ENCODE results near the gene DFFB.

The DFFB gene

DNA sequence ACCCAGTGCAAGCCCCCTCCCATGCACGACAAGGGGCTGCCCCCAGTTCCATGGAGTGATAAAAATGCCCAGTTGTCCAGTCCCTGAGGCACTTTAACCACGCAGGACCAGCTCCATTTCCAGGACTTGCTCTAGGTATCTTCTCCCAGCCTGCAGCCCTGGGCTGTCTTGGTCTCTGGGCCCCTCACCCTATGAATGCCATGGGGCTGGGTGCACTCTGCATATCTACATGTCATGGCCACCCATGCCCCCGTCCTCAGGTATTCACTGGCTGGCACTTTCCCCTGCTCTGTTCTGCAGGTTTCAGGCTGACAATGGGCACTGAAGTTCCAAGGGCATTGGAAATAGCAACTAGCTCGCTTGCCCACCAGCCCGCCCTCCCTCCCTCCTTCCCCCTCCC is 62.4 kb downstream of the DFFB start:
- Mint-ChIP-seq H3K4me1 (no peaks in the 10 kb centered on the region), H3K4me3 (no peak overlapping the region), H3K9me3 (peaks cover 0 to 3% of the 10 kb centered on the region in 2 donors), H3K27me3 (no peaks in the 10 kb centered on the region), H3K27ac (no peak overlapping the region), H3K36me3 (no peaks in the 10 kb centered on the region)
- ATAC-seq (replicated peaks) (no peak), DNase-seq (no peak)

DNA sequence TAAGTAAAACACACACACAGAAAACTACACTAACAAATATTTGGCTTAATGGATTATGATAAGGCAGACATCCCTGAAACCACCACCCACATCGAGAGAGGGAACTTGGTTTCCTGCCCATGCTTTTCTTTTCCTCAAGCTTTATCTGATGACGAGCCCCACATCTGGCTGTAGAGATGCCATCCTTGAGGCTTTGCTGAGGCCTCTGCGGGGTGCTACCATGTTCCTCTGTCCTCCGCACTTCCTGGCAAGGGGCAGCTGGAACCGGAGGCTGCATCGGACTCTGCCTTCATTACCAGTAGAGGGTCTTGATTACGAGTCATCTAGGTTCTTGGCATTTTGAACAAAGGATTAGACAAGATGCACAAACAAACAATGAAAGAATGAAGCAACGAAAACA is 64.5 kb downstream of the DFFB start:
- no peaks in the 10 kb centered on the region for H3K4me1 Mint-ChIP-seq
- H3K27me3 Mint-ChIP-seq, result peaks cover 0 to 12% of the 10 kb centered on the region in 2 donors
- DNase-seq, result no peak
- no peak for ATAC-seq (replicated peaks)
- H3K9me3 Mint-ChIP-seq, result peaks cover 0 to 3% of the 10 kb centered on the region in 2 donors
- no peaks in the 10 kb centered on the region for H3K36me3 Mint-ChIP-seq
- H3K4me3 Mint-ChIP-seq, result no peak overlapping the region
- peak overlapping the region; percentile 33 for H3K27ac Mint-ChIP-seq

DNA sequence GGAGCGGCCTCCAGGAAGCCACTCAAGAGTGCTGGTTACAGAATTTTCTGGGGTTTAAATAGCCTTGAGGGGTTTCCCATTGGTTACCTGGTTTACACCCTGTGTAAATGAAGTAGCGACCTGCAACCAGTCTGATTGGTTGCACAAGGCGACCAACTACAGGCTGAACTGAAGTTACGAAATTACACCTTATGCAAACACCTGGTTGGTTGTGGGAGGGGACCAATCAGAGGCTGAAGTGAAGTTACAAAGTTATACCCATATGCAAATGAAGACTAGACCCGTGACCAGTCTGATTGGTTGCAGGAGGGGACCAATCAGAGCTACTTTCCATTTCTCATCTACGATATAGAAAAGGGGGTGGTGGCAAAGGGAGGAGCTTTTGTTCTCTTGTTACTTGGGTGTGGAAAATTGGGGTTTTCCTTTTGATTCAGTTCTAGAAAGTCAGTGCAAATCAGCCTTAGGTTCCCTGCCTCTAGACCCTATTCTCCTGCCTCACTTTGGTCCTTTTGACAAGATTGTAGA is 65.0 kb downstream of the DFFB start:
- DNase-seq, result no peak
- Mint-ChIP-seq H3K4me1 (no peaks in the 10 kb centered on the region), H3K27me3 (peaks cover 0 to 17% of the 10 kb centered on the region in 2 donors), H3K4me3 (no peak overlapping the region), H3K36me3 (no peaks in the 10 kb centered on the region), H3K9me3 (peaks cover 0 to 3% of the 10 kb centered on the region in 2 donors), H3K27ac (no peak overlapping the region)
- peak in 1 of 2 donors; percentile 67 for ATAC-seq (replicated peaks)

DNA sequence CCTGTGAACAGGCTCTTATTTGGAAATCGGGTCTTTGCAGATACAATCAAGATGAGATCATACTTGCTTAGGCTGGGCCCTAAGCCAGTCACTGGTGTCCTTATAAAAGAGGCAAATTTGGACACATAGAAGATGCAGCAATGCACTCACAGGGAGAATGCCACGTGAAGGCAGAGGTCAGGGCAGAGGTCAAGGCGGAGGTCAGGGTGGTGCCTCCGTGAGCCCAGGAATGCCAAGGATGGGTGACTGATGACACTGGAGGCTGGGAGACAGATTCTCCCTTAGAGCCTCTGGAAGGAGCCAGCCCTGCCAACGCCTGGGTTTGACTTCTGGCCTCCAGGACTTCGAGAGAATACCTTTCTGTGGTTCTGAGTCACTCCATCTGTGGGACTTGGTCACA is 65.6 kb downstream of the DFFB start:
- no peak for DNase-seq
- Mint-ChIP-seq H3K4me3 (no peak overlapping the region), H3K9me3 (peaks cover 0 to 3% of the 10 kb centered on the region in 2 donors), H3K27ac (no peak overlapping the region), H3K4me1 (no peaks in the 10 kb centered on the region), H3K36me3 (no peaks in the 10 kb centered on the region), H3K27me3 (peaks cover 0 to 19% of the 10 kb centered on the region in 2 donors)
- ATAC-seq (replicated peaks), result peak in 1 of 2 donors; percentile 27

DNA sequence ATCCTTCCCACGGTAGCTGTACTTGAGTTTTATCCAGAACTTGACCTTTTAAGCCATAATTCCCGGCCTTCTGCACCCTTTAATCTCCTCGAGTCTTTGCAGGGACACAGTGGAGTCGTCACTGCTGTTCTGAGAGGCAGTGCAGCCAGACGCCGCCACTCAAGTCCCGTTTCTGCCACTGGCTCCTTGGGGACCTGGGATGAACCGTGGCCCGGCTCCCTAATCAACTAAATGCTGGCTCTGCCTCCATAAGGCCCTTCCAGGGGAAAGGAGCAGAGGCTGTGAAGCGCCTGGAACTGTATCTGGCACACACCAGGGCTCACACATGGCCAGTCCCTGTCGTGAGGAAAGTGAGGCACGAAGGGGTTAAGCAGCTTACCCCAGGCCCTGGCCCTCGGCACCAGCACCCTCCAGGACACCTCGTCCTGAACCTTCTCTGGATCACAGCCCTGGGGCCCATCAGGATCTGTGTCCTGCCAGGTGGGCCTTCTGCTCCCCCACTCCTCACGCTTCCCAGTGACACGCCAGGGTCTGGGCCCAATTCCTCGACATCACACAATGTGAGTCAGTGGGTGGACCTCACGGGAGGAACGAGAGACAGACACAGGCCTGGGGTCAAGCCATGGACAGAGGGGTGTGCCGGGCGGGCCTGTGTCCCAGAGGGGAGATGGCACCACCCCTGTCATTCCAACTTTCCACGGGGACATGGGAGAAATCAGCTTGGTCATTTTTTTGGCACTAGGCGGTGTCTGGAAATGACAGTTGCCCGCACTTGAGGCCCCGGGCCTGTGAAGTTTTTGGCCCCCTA is 66.3 kb downstream of the DFFB start:
- no peaks in the 10 kb centered on the region for H3K4me1 Mint-ChIP-seq
- no peak overlapping the region for H3K4me3 Mint-ChIP-seq
- peaks cover 0 to 2% of the 10 kb centered on the region in 2 donors for H3K9me3 Mint-ChIP-seq
- no peaks in the 10 kb centered on the region for H3K36me3 Mint-ChIP-seq
- ATAC-seq (replicated peaks) (no peak), DNase-seq (no peak)
- no peak overlapping the region for H3K27ac Mint-ChIP-seq
- peaks cover 0 to 19% of the 10 kb centered on the region in 2 donors for H3K27me3 Mint-ChIP-seq

DNA sequence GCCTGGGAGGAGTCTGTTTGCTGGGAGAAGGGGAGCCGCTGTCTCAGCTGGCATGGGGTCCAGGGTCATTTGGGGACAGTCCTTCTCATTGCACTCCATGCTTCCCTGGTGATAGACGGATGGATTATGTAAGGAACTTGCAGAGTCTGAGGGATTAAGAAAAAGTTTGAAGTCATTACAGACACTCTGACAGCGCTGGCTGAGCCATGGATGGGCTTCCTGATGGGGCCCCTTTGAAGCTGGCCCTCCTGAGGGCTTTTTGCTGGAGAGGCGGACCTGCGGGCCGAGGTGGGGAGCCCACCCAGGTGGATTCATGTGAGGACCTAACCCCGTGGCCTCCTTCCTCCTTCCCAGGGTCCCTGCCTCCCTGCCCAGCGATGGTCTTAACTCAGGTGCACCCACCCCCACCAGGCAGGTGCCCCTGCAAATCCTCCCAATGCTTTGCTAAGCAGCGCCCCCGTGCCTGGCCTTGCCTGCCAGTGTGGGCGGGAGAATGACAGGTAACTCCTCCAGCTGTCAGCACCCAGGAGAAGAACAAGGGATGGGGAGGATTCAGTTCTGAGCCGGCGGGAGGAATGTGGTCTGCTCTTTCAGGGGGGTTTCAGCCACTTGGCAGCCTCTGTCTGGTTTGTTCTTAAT is 67.0 kb downstream of the DFFB start:
- Mint-ChIP-seq H3K27me3 (peaks cover 4 to 19% of the 10 kb centered on the region in 2 donors), H3K4me3 (no peak overlapping the region), H3K9me3 (peaks cover 3 to 4% of the 10 kb centered on the region in 2 donors), H3K4me1 (peaks cover 0 to 3% of the 10 kb centered on the region in 2 donors), H3K27ac (no peak overlapping the region), H3K36me3 (no peaks in the 10 kb centered on the region)
- no peak for DNase-seq
- no peak for ATAC-seq (replicated peaks)

DNA sequence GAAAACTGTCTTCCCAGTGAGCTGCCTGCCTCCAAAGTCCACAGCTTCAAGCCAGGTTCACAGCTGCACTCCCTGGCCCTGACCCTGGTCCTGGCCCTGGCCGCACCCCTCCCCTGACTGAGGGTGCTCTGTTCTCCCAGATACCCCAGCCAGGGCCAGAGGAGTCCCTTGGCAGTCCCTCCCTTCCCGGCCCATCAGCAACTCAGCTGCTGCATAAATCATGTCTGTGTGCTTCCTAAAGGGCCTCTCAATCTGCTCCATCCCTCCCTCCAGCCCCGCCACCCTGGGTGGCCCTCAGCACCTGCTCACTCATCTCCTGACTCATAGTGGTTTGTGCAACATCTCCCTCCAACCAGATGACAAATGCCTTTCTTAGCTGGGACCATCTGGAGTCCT is 67.5 kb downstream of the DFFB start:
- DNase-seq, result no peak
- Mint-ChIP-seq H3K4me3 (no peak overlapping the region), H3K27me3 (peaks cover 6 to 19% of the 10 kb centered on the region in 2 donors), H3K4me1 (peaks cover 0 to 6% of the 10 kb centered on the region in 2 donors), H3K9me3 (peaks cover 6% of the 10 kb centered on the region in 2 donors), H3K27ac (no peak overlapping the region), H3K36me3 (no peaks in the 10 kb centered on the region)
- no peak for ATAC-seq (replicated peaks)

DNA sequence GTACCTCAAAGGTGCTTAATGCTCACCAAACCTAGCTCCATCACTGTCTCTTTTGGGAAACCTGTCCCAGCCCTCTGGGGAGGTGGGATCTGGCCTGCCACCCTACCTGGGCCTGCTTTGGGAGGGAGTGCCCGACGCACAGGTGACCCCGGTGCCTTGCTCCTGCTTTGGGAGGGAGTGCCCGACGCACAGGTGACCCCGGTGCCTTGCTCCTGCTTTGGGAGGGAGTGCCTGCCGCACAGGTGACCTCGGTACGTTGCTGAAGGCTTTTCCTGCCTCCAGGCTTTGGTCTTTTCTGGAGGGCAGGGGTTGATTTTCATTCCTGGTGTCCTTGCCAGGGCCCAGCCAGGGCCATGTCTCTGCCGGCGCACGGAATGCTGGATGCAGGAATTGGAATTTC is 68.0 kb downstream of the DFFB start:
- Mint-ChIP-seq H3K36me3 (no peaks in the 10 kb centered on the region), H3K4me3 (no peak overlapping the region), H3K27me3 (peaks cover 10 to 19% of the 10 kb centered on the region in 2 donors), H3K9me3 (peaks cover 8 to 10% of the 10 kb centered on the region in 2 donors), H3K27ac (no peak overlapping the region), H3K4me1 (peaks cover 0 to 9% of the 10 kb centered on the region in 2 donors)
- DNase-seq (no peak), ATAC-seq (replicated peaks) (no peak)

DNA sequence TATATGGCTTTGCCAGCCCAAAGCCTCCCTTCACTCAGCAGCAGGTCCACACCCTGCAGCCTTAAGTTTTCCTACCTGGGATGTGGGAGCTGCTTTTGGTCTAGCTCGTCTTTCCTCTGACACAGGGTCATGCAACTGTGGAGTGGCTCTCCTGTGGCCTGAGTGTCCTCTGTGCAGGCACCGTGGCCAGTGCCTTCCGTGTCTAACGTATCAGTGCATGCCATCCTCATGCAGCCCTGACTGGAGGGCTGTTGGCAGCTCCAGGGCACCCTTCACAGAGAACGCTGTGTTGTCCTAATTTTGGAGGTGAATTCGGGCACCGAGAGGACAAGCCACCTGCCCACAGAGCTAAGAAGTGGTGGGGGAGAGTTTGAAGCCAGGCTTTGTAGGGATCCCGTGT is 68.5 kb downstream of the DFFB start:
- H3K4me1 Mint-ChIP-seq, result peaks cover 0 to 11% of the 10 kb centered on the region in 2 donors
- DNase-seq (no peak), ATAC-seq (replicated peaks) (no peak)
- H3K27ac Mint-ChIP-seq, result no peak overlapping the region
- H3K27me3 Mint-ChIP-seq, result peaks cover 11 to 19% of the 10 kb centered on the region in 2 donors
- no peak overlapping the region for H3K4me3 Mint-ChIP-seq
- no peaks in the 10 kb centered on the region for H3K36me3 Mint-ChIP-seq
- peaks cover 11 to 13% of the 10 kb centered on the region in 2 donors for H3K9me3 Mint-ChIP-seq

DNA sequence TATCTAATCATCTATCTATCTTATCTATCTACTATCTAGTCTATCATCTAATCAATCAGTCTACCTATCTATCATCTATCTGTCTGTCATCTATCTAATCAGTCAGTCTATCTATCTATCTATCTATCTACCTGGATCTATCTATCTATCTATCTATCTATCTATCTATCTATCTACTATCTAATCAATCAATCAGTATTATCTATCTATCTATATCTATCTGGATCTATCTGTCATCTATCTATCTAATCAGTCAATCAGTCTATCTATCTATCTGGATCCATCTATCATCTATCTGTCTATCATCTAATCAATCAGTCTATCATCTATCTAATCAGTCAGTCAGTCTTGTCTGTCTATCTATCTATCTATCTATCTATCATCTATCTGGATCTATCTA is 69.7 kb downstream of the DFFB start:
- Mint-ChIP-seq H3K36me3 (no peaks in the 10 kb centered on the region), H3K4me3 (no peak overlapping the region), H3K4me1 (peaks cover 0 to 11% of the 10 kb centered on the region in 2 donors), H3K9me3 (peaks cover 11 to 13% of the 10 kb centered on the region in 2 donors), H3K27me3 (peaks cover 11 to 19% of the 10 kb centered on the region in 2 donors), H3K27ac (no peak overlapping the region)
- DNase-seq, result no peak
- ATAC-seq (replicated peaks), result no peak

DNA sequence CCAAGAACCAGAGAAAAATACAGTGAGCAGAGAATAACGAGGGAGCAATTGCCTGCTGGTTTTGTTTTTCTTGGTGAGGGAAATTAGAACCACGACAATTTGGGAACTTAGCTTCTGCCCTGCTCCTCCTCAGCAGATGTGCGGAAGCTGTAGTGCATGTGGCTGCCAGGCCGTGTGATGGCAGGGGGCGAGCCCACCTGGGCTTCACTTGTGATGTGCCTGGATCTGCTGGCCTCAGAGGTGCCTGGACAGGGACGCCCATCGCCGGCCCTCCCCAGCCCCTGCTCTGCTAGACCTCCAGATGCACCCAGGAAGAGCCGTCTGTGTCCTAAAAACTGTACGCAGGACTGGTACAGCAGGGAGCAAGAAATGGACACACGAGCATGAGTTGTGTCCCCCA is 71.3 kb downstream of the DFFB start:
- ATAC-seq (replicated peaks) (no peak), DNase-seq (no peak)
- no peaks in the 10 kb centered on the region for H3K36me3 Mint-ChIP-seq
- no peak overlapping the region for H3K4me3 Mint-ChIP-seq
- H3K9me3 Mint-ChIP-seq, result peaks cover 9 to 13% of the 10 kb centered on the region in 2 donors
- no peak overlapping the region for H3K27ac Mint-ChIP-seq
- H3K27me3 Mint-ChIP-seq, result peaks cover 11 to 19% of the 10 kb centered on the region in 2 donors
- H3K4me1 Mint-ChIP-seq, result peaks cover 0 to 11% of the 10 kb centered on the region in 2 donors

DNA sequence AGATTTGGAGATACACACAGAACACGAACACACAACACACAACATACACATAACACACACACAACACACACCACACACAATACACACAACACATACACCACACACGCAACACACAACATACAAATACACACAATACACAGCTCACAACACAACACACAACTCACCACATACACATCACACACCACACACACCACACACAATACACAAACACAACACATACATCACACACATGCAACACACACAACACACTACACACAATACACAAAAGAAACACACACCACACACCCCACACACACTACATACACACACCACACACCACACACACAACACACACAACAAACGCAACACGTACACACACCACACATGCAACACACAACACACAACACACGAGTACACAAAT is 71.8 kb downstream of the DFFB start:
- H3K27me3 Mint-ChIP-seq, result peaks cover 11 to 19% of the 10 kb centered on the region in 2 donors
- ATAC-seq (replicated peaks), result no peak
- no peak overlapping the region for H3K4me3 Mint-ChIP-seq
- DNase-seq, result no peak
- no peaks in the 10 kb centered on the region for H3K36me3 Mint-ChIP-seq
- H3K9me3 Mint-ChIP-seq, result peaks cover 9 to 13% of the 10 kb centered on the region in 2 donors
- no peak overlapping the region for H3K27ac Mint-ChIP-seq
- peaks cover 0 to 11% of the 10 kb centered on the region in 2 donors for H3K4me1 Mint-ChIP-seq

DNA sequence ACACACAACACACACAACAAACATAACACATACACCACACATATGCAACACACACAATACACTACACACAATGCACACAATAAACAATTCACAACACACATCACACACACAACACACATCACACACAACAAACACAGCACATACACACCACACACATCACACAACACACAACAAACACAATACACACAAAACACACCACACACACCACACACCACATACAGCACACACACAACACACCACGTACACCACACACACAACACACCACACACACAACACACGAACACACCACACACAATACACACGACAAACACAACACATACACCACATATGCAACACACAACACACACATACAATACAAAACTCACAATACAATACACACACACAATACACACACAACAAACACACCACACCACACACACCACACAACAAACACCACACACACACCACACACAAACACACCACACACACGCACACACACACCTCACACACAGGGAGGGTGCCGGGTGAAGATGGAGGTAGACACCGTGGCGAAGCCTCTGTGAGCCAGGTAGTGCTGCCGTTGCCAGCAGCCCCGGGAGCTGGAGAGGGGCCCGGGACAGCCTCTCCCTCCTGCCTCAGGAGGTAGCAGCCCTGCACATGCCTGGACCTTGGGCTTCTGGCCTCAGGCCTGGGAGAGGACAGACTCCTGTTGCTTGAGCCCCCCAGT is 73.2 kb downstream of the DFFB start:
- DNase-seq (no peak), ATAC-seq (replicated peaks) (no peak)
- Mint-ChIP-seq H3K36me3 (no peaks in the 10 kb centered on the region), H3K27me3 (peaks cover 17 to 19% of the 10 kb centered on the region in 2 donors), H3K4me3 (no peak overlapping the region), H3K4me1 (peaks cover 0 to 11% of the 10 kb centered on the region in 2 donors), H3K9me3 (peaks cover 9 to 13% of the 10 kb centered on the region in 2 donors), H3K27ac (peak overlapping the region; percentile 15)
